K562 (cell line): ENCODE data around the gene SERPINE2. TPM values are rescaled to one million over a fixed set of nuclear protein-coding genes. Genes with fewer than 3 reads are reported as not detected.

Source experiments
- ATAC-seq: fragments of 200-7000 bp; cut with Tn5 transposase; 3 replicates; pipeline ENCODE4 v1.9.1; 2020; ENCODE audit warnings: moderate library complexity
- BruUV-seq: library from RNA; stranded (reverse); fragments of 400-500 nt; replicated peaks from 2 replicates; lab custom pipeline; 2021; lab: Mats Ljungman, UMichigan
- CTCF ChIA-PET: fragments of 300-600 bp; formaldehyde crosslinking; extraction: SDS; loops from one replicate; lab custom pipeline; 2021; ENCODE audit warnings: low intra/inter-chr PET ratio; lab: Yijun Ruan, JAX
- POLR2A ChIA-PET: fragments of 300-600, 350-650 bp; sonication (Branson Sonifier 250); formaldehyde crosslinking; extraction: SDS; loops from one replicate; lab custom pipeline; 2021; ENCODE audit warnings: antibody characterized with exemption, inconsistent platforms; lab: Yijun Ruan, JAX
- DNase-seq, 4 experiments: peaks; one replicate each; pipeline versions ENCODE4 v3.0.0 to v3.0.0-alpha.2; 2011 to 2018; ENCODE audit warnings: low spot score in 3 of 4, mixed read lengths in 3 of 4; ENCODE audit errors: extremely low read depth in 1 of 4
- FAIRE-seq: peaks from 2 replicates; lab custom pipeline; 2011; peaks lifted over from hg19 to GRCh38; lab: Jason Lieb, UNC
- H2AFZ ChIP-seq: 2 replicates; pipeline ENCODE4 v1.6.0; 2011; ENCODE audit warnings: low read depth, low read length, control low read depth, inconsistent platforms
- H3K27ac ChIP-seq: fragments of 200-600 bp; 3 replicates; pipeline ENCODE4 v1.8.0; 2011; ENCODE audit warnings: low read depth, mild to moderate bottlenecking, control low read depth, inconsistent platforms, low read length, moderate library complexity, mixed read lengths; ENCODE audit errors: extremely low read depth
- H3K27me3 ChIP-seq, 2 experiments: fragments of 300-600 bp in 1 of 2; 2 replicates in 1 of 2; 3 replicates in 1 of 2; pipeline versions ENCODE4 v1.6.0 to v1.8.0; 2011; ENCODE audit warnings: inconsistent platforms in 2 of 2, low read length in 2 of 2, mild to moderate bottlenecking in 1 of 2, mixed read lengths in 1 of 2, moderate library complexity in 1 of 2; ENCODE audit not compliant: control insufficient read depth in 2 of 2, insufficient read depth in 2 of 2
- H3K36me3 ChIP-seq: fragments of 300-600 bp; 3 replicates; pipeline ENCODE4 v1.8.0; 2011; ENCODE audit warnings: mild to moderate bottlenecking, low read length, inconsistent platforms; ENCODE audit not compliant: control insufficient read depth, insufficient read depth
- H3K4me1 ChIP-seq, 2 experiments: fragments of 200-600 bp in 1 of 2; replicated peaks in 1 of 2; 2 replicates in 1 of 2; 3 replicates in 1 of 2; pipeline versions ENCODE4 v1.5.1 to v1.8.0; 2011; ENCODE audit warnings: inconsistent platforms in 2 of 2, low read length in 2 of 2, mild to moderate bottlenecking in 1 of 2, mixed read lengths in 1 of 2, moderate library complexity in 1 of 2; ENCODE audit not compliant: control insufficient read depth in 2 of 2, insufficient read depth in 2 of 2
- H3K4me2 ChIP-seq: 2 replicates; pipeline ENCODE4 v1.6.1; 2011; ENCODE audit warnings: low read length, control low read depth, inconsistent platforms, mixed read lengths; ENCODE audit not compliant: insufficient read depth
- H3K4me3 ChIP-seq: fragments of 200-600 bp; sonication (generic), shearing (Covaris generic); 2 replicates; pipeline ENCODE4 v1.5.1; 2016; ENCODE audit warnings: control low read depth, inconsistent platforms
- H3K79me2 ChIP-seq: fragments of 200-600 bp; 3 replicates; pipeline ENCODE4 v1.8.0; 2011; ENCODE audit warnings: low read length, inconsistent platforms; ENCODE audit not compliant: control insufficient read depth, insufficient read depth
- H3K9ac ChIP-seq, 2 experiments: 2 replicates each; pipeline versions ENCODE4 v1.6.0 to v1.6.1; 2011; ENCODE audit warnings: low read depth in 2 of 2, low read length in 2 of 2, control low read depth in 1 of 2, inconsistent platforms in 1 of 2, mild to moderate bottlenecking in 1 of 2, mixed read lengths in 1 of 2; ENCODE audit not compliant: insufficient read depth in 1 of 2
- H3K9me1 ChIP-seq: one replicate; pipeline ENCODE4 v1.6.0; 2011; ENCODE audit warnings: inconsistent platforms, mild to moderate bottlenecking, low read length, moderate library complexity; ENCODE audit not compliant: control insufficient read depth, insufficient read depth
- H3K9me3 ChIP-seq: replicated peaks from 2 replicates; pipeline ENCODE4 v1.5.1; 2011; ENCODE audit warnings: low read depth, low read length, inconsistent platforms; ENCODE audit not compliant: control insufficient read depth, insufficient read depth
- H4K20me1 ChIP-seq: replicated peaks from 2 replicates; pipeline ENCODE4 v1.6.1; 2011; ENCODE audit warnings: low read length, inconsistent platforms, mixed read lengths; ENCODE audit not compliant: control insufficient read depth, insufficient read depth
- CXXC5 ChIP-seq: fragments of 250-450 bp; sonication (Bioruptor Pico); IDR thresholded peaks from 2 replicates; pipeline ENCODE4 v1.8.0; 2022; ENCODE audit warnings: inconsistent platforms, mild to moderate bottlenecking, moderate library complexity
- E2F3 ChIP-seq: fragments of 250-450 bp; sonication (Bioruptor Pico); IDR thresholded peaks from 2 replicates; pipeline ENCODE4 v1.4.0; 2020; ENCODE audit warnings: mild to moderate bottlenecking
- GABPA ChIP-seq: fragments of 200-800 bp; sonication (Bioruptor generic); conservative IDR thresholded peaks from 2 replicates; pipeline ENCODE4 v1.6.1; 2016; ENCODE audit warnings: low read depth, missing genetic modification characterization, missing compliant biosample characterization
- ILK ChIP-seq: fragments of 450-650 bp; IDR thresholded peaks from 2 replicates; pipeline ENCODE4 v1.6.1; 2016; ENCODE audit warnings: missing genetic modification characterization, low read depth, mild to moderate bottlenecking, missing compliant biosample characterization, moderate library complexity, borderline replicate concordance
- MAFF ChIP-seq: IDR thresholded peaks from 2 replicates; pipeline ENCODE4 v1.6.1; 2012; ENCODE audit warnings: low read length, improper control_type of control experiment
- MAX ChIP-seq: sonication (generic); formaldehyde crosslinking; IDR thresholded peaks from 2 replicates; pipeline ENCODE4 v1.9.0; 2022; ENCODE audit warnings: mild to moderate bottlenecking, missing genetic modification reagents
- MYBL2 ChIP-seq, 2 experiments: fragments of 450-650 bp in 1 of 2; sonication (generic) in 1 of 2; formaldehyde crosslinking in 1 of 2; IDR thresholded peaks; 2 replicates each; pipeline versions ENCODE4 v1.6.1 to v1.8.1; 2017 to 2022; ENCODE audit warnings: borderline replicate concordance in 1 of 2, inconsistent platforms in 1 of 2, low read depth in 1 of 2, mild to moderate bottlenecking in 1 of 2, missing genetic modification reagents in 1 of 2, moderate library complexity in 1 of 2
- ZNF23 ChIP-seq: fragments of 250-450 bp; sonication (Bioruptor Pico); IDR thresholded peaks from 2 replicates; pipeline ENCODE4 v1.4.0; 2020; ENCODE audit warnings: mild to moderate bottlenecking
- WGBS: fragments of 100-300 bp; shearing (Covaris generic); methylation state at CpG from one replicate; pipeline ENCODE4 v1.1.6; 2016; ENCODE audit warnings: low coverage, mixed read lengths; ENCODE audit not compliant: insufficient coverage; ENCODE audit errors: missing lambda C conversion rate; 5-methylcytosine and 5-hydroxymethylcytosine counted together
- in situ Hi-C: fragments of 300-500 bp; cut with MboI; formaldehyde crosslinking; loops from 4 replicates; pipeline ENCODE4 v1.15.0; 2018; ENCODE audit warnings: inconsistent platforms, mixed read lengths
- intact Hi-C: fragments of 100-400 bp; cut with micrococcal nuclease; formaldehyde crosslinking; loops from 2 replicates; pipeline ENCODE4 v1.14.2; 2022
- polyA plus RNA-seq, 8 experiments: library from polyadenylated mRNA; depleted of rRNA in 4 of 8; stranded (reverse) in 5 of 8; unstranded in 3 of 8; fragments of >200 nt; fragmentation: Nextera tagmentation in 2 of 8; fragmentation: Illumina TruSeq in 1 of 8; extraction: Ambion mirVana in 2 of 8; extraction: Trizol in 1 of 8; gene quantifications; 2 replicates each; pipeline versions ENCODE4 v1.2.1 to v1.2.3, GENCODE V29; 2011 to 2014; ENCODE audit warnings: inconsistent platforms in 1 of 8, missing spikeins in 1 of 8
- total RNA-seq, 7 experiments: library from RNA; depleted of rRNA in 6 of 7; stranded (reverse); fragments of >200 nt in 6 of 7; fragmentation: Illumina TruSeq in 2 of 7; extraction: Trizol in 2 of 7; gene quantifications; 2 replicates each; pipeline versions ENCODE4 v1.2.1 to v1.2.3, GENCODE V29; 2011 to 2021; ENCODE audit warnings: low replicate concordance in 1 of 7
- TF ChIP-seq, protein P1 (sequence below), 2 experiments: fragments of 450-650 bp in 1 of 2; sonication (generic) in 1 of 2; formaldehyde crosslinking in 1 of 2; IDR thresholded peaks in 1 of 2; conservative IDR thresholded peaks in 1 of 2; 2 replicates each; pipeline versions ENCODE4 v1.6.1 to v1.8.1; 2016 to 2023; ENCODE audit warnings: mild to moderate bottlenecking in 2 of 2, moderate library complexity in 2 of 2, inconsistent platforms in 1 of 2, missing genetic modification reagents in 1 of 2

Gene SERPINE2
- total and polyA plus RNA-seq, 9 of the 15 experiments (the other 6 are each of a cell fraction or from before 2014, with no cell fraction given), result 0.03 to 0.16 (median 0.13) TPM; not detected in 6

- DNase-seq, result no peak
- POLR2A ChIA-PET, result no interaction called here
- H3K36me3 ChIP-seq, result no peaks in the 10 kb centered on the region
- TF ChIP-seq CXXC5, result no peak
- no peak for TF ChIP-seq GABPA (tag)
- no peak for TF ChIP-seq ZNF23
- no peak for TF ChIP-seq MAX
- no peak for TF ChIP-seq ILK
- no peak for TF ChIP-seq MAFF
- TF ChIP-seq, protein P1, sequence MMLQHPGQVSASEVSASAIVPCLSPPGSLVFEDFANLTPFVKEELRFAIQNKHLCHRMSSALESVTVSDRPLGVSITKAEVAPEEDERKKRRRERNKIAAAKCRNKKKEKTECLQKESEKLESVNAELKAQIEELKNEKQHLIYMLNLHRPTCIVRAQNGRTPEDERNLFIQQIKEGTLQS (IDR thresholded peaks at IDR 0.05), result no peak
- TF ChIP-seq, protein P1 (CRISPR knock-in tag; conservative IDR thresholded peaks at IDR 0.05), result no peak
- TF ChIP-seq MYBL2 (IDR thresholded peaks at IDR 0.05; ENCODE audit: low read depth), result no peak
- no peak for TF ChIP-seq MYBL2 (CRISPR knock-in tag; IDR thresholded peaks at IDR 0.05; ENCODE audit: borderline replicate concordance)
- no peak for TF ChIP-seq E2F3 (CRISPR knock-in tag)
- TF ChIP-seq, all 486 proteins: peak for 0
- intact Hi-C loops, result no loop called here
- H4K20me1 ChIP-seq, result no peaks in the 10 kb centered on the region
- no peak overlapping the region for H3K4me2 ChIP-seq
- no peak overlapping the region for H3K9ac ChIP-seq
- H3K4me1 ChIP-seq, result peaks cover 0 to 8% of the 10 kb centered on the region in 2 experiments; a peak in 1 of 5 replicates
- no peak; the same call in 2 of the 3 replicates for ATAC-seq
- 7% methylated on average over 17 of the region's 21 CpGs for WGBS
- no peaks in the 10 kb centered on the region for H3K9me1 ChIP-seq
- H2AFZ ChIP-seq, result no peak overlapping the region
- no peaks in the 10 kb centered on the region for H3K9me3 ChIP-seq
- BruUV-seq, result no TSS peak
- FAIRE-seq, result no peak
- in situ Hi-C loops, result no loop called here
- CTCF ChIA-PET, result no interaction called here
- peaks cover 7 to 31% of the 10 kb centered on the region in 2 experiments; a peak in 3 of 5 replicates for H3K27me3 ChIP-seq
- no peak overlapping the region for H3K4me3 ChIP-seq
- no peak overlapping the region for H3K27ac ChIP-seq
- H3K79me2 ChIP-seq, result no peaks in the 10 kb centered on the region
Observed at GRCh38 chr2:224039770-224040440, 819 bp upstream of the SERPINE2 start.
